Right lobe of liver (tissue), 4 donors: Measurements from ENCODE around the gene SIRPA.

Experiments
- POLR2A ChIP-seq: fragments of 450-650 bp; IDR thresholded peaks from one replicate; pipeline ENCODE4 v1.6.1; 2017; ENCODE audit warnings: antibody characterized with exemption, mild to moderate bottlenecking
- TF ChIP-seq, protein P1 (sequence below), 4 donors: fragments of 200-600 bp in 3 of 4; fragments of 450-650 bp in 1 of 4; IDR thresholded peaks; one replicate each; pipeline versions ENCODE4 v1.5.1 to v1.8.0; 2016 to 2022; ENCODE audit warnings: antibody characterized with exemption in 4 of 4, mild to moderate bottlenecking in 2 of 4
- donor health status: DM: no; HTN: no; CAD: no.
- donor health status: DM: no; HTN: no; CAD: no.
- donor health status: DM: no; HTN: yes; CAD: no.

DNA sequence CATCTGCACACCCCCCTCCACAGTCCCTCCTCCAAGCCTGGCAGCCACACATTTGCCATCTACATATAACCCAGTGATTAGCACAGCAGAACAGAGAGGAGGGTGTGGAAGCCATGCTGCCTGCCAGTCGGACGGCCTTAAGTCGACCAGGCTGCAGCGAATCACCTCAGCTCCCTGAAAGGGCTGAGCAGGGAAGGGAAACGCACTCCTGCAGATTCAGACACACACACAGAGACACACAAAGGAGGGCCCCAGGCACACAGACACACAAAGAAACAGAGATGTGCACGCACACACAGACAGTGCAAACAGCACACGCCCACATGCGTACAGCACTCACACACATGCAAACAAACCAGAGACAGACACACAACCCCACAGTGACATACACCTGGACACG lies 11.2 kb upstream of the SIRPA start:
- TF ChIP-seq, protein P1, sequence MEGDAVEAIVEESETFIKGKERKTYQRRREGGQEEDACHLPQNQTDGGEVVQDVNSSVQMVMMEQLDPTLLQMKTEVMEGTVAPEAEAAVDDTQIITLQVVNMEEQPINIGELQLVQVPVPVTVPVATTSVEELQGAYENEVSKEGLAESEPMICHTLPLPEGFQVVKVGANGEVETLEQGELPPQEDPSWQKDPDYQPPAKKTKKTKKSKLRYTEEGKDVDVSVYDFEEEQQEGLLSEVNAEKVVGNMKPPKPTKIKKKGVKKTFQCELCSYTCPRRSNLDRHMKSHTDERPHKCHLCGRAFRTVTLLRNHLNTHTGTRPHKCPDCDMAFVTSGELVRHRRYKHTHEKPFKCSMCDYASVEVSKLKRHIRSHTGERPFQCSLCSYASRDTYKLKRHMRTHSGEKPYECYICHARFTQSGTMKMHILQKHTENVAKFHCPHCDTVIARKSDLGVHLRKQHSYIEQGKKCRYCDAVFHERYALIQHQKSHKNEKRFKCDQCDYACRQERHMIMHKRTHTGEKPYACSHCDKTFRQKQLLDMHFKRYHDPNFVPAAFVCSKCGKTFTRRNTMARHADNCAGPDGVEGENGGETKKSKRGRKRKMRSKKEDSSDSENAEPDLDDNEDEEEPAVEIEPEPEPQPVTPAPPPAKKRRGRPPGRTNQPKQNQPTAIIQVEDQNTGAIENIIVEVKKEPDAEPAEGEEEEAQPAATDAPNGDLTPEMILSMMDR (IDR thresholded peaks at IDR 0.05), result no peak
- no peak for TF ChIP-seq POLR2A
